ENCODE results near the gene GULP1.

Gene GULP1

DNA sequence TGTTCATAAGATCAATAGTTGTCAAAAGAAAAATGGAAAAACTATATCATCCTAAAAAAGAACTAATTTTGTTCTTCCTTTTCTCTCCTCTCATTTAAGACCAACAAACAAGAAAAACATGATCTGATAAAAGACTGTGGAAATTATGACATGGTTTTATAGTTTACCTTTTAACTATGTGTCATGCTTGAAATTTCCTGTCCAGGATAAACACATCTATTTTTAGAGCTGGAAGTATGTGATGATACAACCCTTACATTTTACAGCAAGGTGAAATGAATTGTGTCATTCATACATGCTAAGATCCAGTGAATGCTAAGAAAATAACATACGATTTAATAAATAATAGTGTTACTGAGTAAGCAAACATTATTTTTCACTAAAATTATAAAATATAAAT is 89.9 kb downstream of the GULP1 start:
- DNase-seq = no peak

DNA sequence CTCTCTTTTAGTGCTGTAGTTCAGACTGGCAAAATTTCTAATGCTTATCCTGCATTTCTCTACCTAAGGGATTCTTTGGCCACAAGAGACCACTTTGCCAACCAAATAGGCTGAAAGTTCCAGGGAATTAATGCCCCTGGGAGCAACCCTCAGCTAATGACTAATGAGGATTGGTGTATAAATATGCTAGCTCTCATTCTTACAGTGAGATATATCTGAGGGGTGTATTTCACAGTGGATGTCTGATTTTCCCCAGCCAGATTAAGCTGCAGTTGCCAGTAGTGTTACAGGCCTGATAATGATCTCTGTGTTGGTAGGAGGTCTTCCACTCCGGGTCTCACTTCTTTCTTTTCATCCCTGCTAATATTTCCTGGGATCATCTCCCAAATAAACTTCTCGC is 90.4 kb downstream of the GULP1 start:
- no peak for DNase-seq

DNA sequence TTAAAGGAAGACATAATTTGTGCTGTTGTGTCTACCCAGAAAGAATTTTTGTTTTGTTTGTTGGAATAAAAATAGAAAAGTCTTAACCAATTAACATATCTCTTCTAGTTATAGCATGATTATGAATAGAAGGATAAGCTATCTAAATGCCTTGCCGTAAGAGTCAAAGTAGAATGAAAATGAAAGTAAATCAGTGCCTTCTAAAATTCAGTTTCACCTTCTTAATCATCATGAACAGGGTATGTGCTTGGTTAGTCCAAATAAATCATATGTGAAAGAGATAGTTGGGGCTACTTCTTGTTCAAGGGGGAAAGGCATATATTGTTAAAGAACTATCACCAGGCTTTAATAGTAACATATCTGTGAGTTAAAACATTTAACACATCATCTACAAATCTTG is 91.5 kb downstream of the GULP1 start:
- peak in 1 of 5 experiments; percentile 15 for DNase-seq

DNA sequence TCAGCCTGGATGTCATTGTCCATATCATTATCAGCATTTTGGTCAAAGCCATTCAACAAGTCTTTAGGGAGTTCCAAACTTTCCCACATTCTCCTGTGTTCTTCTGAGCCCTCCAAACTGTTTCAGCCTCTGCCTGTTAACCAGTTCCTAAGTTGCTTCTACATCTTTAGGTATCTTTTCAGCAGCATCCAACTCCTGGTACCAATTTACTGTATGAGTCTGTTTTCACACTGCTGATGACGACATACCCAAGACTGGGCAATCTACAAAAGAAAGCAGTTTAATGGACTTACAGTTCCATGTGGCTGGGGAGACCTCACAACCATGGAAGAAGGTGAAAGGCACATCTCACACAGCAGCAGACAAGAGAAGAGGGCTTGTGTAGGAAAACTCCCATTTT is 94.2 kb downstream of the GULP1 start:
- no peak for DNase-seq

DNA sequence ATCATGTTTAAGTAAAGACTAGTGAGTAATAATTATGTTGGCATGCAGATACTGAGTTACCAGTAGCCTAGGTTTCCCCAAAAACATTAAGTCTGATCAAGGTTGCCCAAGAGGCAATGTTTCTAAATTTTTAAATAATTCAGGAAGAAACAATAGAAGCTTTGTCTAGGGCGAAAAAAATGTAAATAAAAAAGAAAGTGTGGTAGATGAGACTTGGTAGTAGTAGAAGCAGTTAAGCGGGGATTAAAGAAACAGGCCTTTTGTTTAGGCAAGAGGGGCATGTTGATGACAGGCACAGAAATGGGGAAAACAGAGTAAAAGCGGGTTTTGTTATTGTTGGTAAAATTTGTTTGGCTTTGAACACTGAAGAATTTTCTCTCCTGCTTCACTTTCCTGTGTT is 97.2 kb downstream of the GULP1 start:
- no peak for DNase-seq

DNA sequence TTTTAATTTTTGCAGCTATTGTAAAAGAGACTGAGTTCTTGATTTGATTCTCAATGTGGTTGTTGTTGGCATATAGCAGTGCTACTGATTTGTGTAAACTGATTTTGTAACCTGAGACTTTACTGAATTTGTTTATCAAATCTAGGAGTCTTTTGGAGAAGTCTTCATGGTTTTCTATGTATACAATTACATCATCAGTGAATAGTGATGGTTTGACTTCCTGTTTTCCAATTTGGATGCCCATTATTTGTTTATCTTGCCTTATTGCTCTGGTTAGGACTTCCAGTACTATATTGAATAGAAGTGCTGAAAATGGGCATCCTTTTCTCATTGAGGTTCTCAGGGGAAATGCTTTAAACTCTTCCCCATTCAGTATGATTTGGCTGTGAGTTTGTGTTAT is 99.7 kb downstream of the GULP1 start:
- DNase-seq = no peak

DNA sequence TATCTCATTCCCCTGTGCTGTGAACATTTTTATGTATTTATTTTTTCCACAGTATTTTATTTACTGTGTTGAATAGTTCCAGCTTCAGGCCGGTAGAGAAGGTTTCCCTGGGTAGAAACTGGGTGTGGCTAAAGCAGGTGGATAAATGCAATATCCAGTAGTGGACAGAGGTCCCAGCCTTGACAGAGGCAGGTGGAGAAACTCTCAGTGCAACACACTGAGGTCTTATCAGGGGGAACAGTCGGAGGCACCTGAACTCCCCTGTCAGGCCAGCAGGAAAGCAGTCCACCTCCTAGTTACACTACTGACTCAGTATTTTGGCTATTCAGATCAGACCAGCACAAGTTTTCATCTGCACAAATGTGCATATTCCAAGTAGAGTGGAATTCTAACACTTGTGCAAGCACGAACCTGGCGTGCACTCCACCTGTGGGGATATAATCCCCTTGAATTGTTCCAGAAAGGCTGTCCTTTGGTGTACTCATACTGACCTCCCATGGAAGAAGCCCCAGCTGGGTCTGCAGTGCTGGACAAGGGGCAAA is 103.3 kb downstream of the GULP1 start:
- DNase-seq = no peak

DNA sequence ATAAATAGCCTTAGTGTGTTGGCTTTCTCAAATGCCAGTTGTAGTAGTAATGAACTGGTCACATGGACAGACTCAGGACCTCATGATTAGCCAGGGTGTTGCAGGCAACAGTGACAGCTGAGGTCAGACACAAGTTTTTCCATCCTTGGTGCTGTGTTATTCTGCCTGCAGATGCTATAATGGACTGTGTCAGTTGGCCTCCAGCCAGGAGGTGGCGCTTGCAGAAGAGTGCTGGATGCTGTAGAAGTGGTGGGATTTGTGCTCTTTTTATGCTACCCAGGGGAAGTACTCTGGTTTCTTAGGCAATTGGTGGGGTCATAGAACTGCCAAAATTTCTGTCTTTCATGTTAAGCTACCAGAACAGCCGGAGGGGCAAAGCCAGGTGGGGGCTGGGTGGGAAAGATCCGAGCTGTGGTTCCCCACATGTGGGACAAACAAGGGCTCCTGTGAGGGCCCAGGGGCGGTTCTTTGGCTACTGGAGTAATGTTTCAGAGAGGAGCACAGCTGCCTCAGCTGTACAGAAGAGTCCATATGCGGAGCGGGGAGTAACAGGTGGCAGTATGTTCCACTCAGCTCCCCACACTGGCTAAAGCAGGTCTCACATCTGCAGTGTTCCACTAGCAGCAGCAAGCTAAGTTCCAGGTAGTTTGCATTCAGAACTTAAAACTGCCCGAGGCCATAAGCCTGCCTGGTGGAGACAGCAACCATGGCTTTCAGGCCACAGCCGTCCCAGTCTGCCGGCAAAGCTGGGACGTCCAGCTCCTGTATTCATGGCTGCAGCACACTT is 104.4 kb downstream of the GULP1 start:
- DNase-seq = no peak

DNA sequence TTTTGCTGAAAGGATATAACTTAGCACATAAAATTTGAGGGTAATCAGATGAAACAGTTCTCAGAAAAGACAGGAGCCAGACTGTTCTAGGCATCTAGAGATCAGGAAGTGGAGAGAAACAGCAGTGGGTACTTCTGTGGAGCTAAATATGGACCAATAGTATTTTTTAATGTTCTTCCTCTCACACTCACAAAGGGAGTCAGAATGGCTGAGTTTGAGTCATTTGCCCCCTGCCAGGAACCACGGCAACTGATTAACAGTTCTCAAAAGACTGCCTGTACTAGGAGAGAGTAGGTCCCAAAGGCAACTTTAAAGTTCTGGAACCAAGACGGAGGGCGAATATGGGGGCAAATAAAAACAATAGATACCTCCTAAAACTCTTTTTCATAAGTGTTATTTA is 107.5 kb downstream of the GULP1 start:
- no peak for DNase-seq

DNA sequence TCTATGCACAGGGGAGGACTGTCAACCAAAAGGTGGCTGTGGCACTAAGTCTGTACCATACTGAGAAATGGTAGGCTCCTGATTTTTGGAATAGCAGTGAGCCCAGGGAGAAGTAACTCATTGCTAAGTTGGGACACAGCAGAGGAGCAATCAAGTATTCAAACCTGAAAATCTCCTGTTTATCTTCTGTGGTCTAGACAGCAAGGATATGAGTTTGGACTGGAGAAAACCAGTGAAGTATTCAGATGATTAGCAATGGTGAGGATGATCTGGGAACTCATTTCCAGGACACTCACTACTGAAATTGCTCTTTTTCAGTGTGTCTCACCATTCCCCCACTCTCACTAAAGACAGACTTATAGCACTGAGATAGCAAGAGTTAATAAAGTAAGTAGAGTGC is 112.0 kb downstream of the GULP1 start:
- no peak for DNase-seq

DNA sequence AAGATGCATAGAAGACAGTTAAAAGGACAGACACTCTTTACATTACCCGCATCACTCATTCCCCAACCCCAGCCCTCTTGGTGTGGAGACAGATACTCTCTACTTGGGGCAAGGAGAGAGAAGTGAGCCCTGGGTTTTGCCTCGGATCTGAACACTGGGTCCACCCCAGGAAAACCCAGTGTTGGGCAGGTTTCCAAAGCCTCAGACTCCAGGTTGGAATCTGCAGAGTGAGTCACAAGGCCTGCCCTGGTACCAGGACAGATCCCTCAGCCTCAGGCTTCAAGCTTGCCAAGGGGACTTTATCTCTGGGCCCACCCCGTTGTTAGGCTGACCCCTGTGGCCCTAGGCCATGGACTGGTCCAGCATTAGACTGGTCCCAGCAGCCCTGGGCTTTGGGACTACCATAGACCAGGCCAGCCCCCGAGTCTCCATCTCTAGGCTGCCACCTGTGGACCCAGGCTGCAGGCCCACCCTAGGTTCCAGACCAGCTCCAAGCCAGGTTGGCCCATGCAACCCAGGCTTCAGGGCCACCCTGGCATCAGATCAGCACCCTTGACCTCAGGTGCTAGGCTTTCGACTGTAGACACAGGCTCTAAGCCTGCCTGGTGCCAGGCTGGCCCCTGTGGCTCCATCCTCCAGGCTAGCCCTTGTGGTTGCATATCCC is 112.8 kb downstream of the GULP1 start:
- no peak for DNase-seq

DNA sequence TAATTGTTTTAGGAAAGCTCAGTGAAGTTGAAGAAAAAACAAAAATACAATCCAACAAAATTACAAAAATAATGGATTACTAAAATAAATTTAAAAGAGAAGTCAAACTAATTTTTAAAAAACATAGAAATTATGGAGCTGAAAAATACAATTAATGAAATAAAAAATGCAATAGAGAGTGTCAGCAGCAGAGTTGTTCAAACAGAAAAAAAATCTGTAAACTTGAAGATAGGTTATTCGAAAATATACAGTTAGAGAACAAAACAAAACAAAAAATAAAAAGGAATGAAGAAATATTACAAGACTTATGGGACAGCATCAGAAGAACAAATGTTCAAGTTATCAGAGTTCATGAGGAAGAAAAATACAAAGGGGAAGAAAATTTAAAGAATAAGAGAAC is 114.7 kb downstream of the GULP1 start:
- DNase-seq = no peak

DNA sequence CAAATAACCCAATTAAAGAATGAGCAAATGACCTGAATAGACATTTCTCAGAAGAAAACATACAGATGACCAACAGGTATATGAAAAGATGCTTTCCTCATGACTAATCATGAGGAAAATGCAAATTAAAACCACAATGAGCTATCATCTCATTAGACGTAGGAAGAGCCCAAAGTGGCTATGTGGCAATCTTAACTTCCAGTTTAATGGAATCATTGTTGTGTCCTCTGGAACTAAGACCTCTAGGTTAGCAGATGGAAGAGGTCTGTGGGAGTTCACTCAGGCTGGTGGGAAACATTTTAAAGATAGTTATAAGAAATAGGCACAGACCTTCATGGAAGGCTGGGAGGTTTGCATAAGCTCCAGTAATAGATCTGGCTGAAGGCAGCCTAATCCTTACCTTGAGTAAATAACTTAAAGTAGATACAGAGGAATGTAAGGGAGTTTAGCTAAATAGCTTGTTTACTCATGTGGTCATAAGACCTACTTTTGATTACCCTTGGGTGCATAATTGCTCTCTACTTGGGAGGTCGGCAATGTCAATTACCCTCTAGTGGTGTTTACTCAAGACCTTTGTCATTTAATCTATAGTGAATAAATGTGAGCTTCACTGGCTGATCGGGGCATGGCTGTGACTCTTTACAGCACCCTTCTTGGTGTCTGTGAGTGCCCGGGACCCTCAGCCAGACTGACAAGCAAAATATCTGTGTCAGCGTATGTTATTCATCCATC is 119.0 kb downstream of the GULP1 start:
- no peak for DNase-seq

DNA sequence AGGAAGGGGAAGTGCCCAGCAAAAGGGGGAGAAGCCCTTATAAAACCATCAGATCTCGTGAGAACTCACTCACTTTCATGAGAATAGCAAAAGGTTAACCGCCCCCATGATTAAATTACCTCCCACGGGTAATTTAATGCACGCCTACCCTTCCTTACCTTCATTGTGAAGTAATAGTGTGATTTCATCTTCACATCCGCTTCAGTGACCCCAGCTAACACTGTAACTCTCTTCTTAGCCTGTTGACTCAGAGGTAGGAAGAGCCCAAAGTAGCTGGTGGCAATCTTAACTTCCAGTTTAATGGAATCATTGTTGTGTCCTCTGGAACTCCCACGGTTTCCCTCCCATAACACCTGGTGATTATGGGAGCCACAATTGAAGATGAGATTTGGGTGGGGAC is 120.5 kb downstream of the GULP1 start:
- no peak for DNase-seq

DNA sequence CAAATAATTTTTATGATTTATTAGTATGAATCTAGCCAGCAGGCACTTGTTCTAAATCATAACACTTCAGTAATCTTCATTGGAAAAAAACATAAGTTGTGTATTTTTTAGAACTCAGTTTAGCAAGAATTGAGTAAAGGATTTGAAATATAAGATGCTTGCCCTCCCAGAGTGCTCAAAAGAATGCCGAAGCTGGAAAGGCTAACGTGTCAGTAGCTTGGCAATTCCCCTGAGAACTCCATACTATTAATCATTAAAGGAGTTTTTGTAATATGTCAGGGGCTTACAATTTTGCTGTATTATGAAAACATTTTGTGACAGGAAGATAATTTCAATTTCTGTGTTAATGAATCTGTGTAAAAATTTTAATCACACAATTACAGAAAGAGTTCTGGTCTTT is 122.7 kb downstream of the GULP1 start:
- DNase-seq = no peak

DNA sequence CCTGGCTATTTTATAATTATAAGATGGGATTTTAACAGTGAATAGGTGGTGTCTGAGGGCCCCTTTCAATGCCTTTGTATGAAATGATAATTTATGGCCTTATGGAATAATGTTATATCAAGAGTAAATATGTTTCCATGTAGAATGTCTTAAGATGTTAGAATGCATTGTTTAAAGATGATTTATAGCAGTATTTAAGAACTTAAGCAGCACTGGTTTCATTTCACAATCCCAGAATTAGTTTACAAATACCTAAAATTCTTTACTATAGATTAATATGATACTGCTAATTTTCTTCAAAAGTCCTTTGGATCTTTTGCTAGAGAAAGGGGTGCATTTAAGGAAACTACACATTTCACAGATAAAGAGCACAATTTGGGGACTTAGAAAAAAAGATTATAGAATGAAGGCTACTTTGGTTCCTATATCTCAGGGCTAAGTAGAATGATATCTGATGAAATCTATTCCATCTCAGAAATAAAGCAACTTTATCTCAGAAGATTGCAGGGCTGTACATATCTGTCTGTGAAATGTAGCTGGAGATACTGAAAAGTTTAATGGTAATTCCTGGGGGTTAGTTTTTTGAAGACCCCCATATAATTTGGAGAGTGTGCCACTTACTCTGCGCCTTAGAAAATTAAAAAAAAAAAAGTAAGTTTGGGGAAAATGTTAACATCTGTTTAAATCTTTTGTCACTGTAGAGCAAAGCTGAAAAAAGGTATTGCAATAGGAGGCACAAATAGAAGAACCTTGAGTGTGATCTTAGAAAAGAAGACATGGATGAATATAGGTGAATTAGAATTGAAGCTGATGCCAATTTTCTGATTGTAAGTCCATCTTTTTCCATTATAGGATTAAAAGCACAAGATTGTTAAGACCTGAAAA is 123.4 kb downstream of the GULP1 start:
- DNase-seq = no peak

DNA sequence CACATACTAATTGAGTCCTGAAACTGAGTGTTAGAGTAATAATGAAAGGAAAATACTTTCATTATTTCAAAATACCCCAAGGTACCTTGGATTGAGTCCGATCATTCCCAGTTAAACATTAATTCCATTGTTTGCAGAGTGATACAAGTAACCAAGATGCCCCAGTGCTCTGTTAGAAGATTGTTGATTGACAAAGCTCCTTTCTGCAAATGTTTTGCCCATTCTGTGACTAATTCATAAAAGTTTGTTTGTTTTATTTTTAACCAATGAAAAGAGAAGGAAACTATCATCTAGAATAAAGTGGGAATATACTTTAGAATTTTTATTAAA is 124.0 kb downstream of the GULP1 start:
- no peak for DNase-seq

DNA sequence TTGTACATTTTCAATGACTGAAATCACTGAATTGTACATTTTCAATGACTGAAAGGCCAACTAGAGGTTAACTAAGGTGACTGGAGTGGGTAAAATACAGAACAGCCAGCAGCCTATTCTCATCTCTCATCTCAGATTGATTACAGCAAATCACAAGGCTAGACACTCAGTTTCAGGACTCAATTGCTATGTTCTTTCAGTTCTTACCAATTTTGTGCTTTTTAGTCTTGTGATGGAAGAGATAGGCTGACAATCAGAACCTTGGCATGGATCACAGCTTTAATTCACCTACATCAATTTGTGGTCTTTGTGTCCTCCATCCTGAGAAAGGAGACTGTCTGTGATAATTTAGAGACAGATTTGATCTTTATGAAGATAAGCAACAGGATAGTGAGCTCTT is 124.7 kb downstream of the GULP1 start:
- DNase-seq = no peak

DNA sequence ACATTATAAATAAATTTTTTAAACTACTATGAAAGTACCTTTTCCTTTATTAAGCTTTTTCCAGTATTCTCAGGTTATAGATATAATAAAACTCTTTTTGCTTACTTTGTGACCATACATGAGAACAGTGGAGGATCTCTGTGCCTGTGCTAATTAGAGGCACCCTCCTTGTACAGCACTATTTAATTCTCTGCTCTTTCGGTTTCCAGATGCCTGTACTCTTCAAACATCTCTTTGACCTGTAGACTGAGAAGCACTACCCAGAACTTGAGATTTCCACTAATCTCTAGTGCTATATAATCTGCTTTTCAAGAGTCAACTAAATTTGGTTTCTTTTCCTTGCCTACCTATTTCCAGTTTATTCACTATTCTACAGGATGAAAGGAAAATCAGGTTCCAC is 131.1 kb downstream of the GULP1 start:
- no peak for DNase-seq

DNA sequence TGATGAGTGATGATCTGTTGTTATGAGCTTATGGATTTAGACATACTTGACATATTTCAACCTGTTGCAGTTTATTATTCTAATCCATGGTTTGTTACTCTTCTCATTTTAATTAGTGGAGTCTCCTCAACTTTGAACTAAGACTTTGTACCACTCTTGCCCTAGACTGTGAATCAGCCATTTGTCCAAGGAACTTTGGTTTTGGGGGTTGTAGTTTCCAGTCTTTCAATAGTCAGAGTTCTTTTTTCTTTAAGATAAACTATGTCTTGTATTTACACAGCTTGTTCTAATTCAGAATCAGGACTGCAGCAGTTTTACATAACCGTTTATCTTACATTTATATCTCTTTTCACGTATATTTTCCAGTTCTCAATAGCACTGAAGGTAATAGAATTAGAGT is 133.6 kb downstream of the GULP1 start:
- no peak for DNase-seq

DNA sequence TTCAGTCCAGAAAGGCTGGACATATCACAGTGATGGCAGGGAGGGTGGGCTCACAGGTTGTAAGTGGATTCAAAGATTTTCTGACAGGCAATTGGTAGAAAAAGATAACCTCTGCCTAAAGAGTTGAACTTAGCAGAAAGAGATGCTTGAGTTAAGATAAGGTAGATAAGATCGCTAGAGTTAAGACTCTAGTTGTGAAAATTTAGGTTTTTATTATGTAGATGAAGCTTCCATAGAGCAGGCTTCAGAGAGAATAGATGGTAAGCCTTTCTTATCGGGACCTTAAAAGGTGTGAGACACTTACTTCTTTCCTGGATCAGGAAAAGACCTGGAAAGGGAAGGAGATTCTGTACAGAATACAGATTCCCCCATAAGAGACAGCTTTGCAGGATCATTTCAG is 134.4 kb downstream of the GULP1 start:
- no peak for DNase-seq

DNA sequence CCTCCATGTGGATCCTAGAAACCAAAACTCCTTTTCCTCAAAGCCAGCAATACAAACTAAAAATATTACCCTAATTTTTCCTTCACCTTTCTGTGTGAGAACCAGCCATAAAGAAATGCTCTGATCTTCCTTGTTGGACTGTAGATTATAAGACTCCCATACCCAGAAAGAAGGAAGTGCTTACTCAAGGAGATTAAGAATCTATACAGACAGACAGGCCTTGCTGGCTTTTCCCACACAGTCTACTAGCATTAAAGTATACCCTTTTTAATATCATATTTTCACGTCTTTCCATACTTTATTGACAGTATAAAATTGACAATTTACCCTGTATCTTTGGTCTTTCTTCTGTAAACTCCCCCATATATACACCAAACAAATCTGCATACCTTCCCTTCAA is 139.0 kb downstream of the GULP1 start:
- no peak for DNase-seq

DNA sequence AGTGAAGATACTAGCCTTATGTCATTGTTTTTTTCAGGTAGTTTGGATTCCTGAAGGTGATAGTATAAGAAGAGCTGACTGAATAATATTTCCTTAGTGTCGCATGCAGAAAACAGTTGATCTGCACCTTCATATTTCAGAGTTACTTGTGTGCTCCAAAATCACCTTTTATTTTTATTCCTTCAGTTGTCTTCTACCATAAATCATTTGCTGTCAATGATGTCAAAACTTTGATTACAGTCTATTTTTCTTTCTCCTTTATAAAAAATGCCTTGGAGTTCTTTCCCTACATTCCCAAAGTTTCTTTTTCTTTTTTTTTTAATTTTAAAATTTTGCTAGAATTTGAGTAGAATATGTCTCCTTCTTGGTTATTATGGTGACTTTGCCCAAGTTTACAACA is 142.3 kb downstream of the GULP1 start:
- DNase-seq = no peak

All from T-helper 2 cell (primary cell).